GM06990 (cell line): ENCODE measurements around the gene SSTR4.
A peak's percentile ranks its signal among the peaks of the same experiment; 100 is the strongest.

Experiments used
- DNase-seq: peaks from one replicate; pipeline ENCODE4 v3.0.0-alpha.2; 2011; ENCODE audit not compliant: insufficient read length; ENCODE audit errors: extremely low read depth
- H3K27me3 ChIP-seq: replicated peaks from 2 replicates; pipeline ENCODE4 v1.6.0; 2011; ENCODE audit warnings: low read length; ENCODE audit not compliant: control insufficient read depth, insufficient read depth
- H3K36me3 ChIP-seq: 2 replicates; pipeline ENCODE4 v1.5.1; 2011; ENCODE audit warnings: low read length; ENCODE audit not compliant: control insufficient read depth, insufficient read depth
- H3K4me3 ChIP-seq: replicated peaks from 2 replicates; pipeline ENCODE4 v1.5.1; 2011; ENCODE audit warnings: low read depth, mild to moderate bottlenecking, control low read depth, low read length
- TF ChIP-seq, protein P1 (sequence below): IDR thresholded peaks from 2 replicates; pipeline ENCODE4 v1.5.1; 2011; ENCODE audit warnings: low read length, control low read depth, mild to moderate bottlenecking, inconsistent platforms; ENCODE audit not compliant: insufficient read depth, poor library complexity, severe bottlenecking

Gene SSTR4

DNA sequence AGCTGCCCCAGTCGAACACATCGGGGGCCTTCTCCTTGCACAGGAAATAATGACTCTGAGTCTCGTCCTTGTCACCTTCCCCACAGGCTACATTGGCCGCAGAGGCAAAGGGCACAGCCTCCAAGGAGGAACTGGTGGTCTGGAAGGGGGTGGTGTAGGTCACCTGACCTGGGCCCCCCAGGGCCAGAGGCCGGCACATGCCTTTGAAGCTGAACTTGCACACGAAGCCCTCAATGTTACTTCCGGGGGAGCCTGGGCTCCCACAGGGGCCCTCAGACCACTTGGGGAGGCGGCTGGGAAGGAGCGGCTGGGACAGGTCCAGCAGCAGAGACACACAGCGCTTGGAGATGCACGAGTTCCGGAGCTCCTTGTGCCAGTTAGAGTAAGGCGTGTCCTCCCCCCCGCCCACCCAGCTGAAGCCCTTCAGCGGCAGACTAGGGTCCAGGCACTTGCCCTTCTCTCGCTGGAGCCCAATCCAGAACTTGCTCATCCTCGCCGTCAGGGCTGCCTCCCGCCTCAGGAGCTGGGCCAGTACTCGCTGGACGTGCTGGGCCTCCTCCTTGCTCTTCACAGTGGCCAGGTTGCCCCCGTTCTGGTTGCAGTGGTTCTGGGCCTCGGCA lies 50.4 kb downstream of the SSTR4 start:
- no peaks in the 10 kb centered on the region for H3K36me3 ChIP-seq
- no peaks in the 10 kb centered on the region for H3K27me3 ChIP-seq
- peak overlapping the region; percentile 31 for H3K4me3 ChIP-seq
- no peak for DNase-seq
- TF ChIP-seq, protein P1, sequence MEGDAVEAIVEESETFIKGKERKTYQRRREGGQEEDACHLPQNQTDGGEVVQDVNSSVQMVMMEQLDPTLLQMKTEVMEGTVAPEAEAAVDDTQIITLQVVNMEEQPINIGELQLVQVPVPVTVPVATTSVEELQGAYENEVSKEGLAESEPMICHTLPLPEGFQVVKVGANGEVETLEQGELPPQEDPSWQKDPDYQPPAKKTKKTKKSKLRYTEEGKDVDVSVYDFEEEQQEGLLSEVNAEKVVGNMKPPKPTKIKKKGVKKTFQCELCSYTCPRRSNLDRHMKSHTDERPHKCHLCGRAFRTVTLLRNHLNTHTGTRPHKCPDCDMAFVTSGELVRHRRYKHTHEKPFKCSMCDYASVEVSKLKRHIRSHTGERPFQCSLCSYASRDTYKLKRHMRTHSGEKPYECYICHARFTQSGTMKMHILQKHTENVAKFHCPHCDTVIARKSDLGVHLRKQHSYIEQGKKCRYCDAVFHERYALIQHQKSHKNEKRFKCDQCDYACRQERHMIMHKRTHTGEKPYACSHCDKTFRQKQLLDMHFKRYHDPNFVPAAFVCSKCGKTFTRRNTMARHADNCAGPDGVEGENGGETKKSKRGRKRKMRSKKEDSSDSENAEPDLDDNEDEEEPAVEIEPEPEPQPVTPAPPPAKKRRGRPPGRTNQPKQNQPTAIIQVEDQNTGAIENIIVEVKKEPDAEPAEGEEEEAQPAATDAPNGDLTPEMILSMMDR: no peak

DNA sequence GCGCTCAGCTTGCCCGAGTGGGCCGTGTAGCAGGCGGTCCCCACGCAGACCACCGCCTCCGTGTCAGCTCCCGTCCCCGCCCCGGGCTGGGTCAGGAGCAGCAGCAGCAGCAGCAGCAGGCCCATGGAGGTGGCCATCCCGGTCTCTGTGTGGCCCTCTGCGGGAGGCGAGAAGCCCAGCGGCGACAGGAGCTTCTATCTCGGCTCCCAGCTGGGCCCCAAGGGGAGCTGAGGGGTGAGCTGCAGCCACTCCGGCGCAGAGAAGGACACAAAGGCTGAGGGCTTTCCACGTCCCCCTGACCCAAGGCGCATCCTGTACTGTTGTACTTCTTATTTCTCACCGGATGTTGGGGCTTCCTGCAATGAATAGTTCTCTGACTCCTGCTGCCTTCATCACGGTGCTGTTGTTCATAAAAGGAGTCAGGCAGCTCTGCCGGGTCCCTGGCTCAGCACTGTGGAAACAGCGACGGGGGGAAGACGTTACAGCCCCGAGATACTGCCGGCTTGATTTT lies 51.0 kb downstream of the SSTR4 start, which contains the start of gene CD93:
TSS of gene CD93 (minus strand) at position 269 of the 511 bp plus-strand sequence. CDS start at position 137, 132 bp downstream.
- peak; percentile 50 for DNase-seq
- Histone ChIP-seq H3K4me3 (peak within 1 kb of the TSS; percentile 31), H3K36me3 (no peaks in the 10 kb centered on the region), H3K27me3 (no peaks in the 10 kb centered on the region)
- TF ChIP-seq, protein P1: no peak

DNA sequence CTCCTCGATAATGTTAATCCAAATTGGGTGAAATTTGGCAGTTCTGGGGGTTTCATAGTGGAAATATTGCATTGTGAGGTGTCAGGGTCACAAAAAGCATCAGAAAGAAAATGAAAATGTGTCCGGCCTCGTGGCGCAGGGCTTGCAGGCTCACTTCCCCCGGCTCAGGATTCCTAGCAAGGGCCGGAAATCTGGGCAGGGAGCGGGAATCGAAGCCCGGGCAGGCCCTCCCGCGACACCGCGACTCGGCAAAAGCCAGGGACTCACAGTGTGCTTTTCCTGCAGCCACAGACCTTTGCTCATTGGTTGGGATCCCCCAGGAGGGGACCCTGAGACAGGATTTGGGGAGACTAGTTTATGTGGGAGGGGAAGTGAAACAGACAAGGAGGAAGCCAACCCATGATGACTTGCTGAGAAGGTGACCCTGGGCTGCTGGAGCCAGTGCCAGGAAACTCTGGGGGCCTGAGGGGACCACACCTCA lies 51.9 kb downstream of the SSTR4 start:
- no peak for DNase-seq

DNA sequence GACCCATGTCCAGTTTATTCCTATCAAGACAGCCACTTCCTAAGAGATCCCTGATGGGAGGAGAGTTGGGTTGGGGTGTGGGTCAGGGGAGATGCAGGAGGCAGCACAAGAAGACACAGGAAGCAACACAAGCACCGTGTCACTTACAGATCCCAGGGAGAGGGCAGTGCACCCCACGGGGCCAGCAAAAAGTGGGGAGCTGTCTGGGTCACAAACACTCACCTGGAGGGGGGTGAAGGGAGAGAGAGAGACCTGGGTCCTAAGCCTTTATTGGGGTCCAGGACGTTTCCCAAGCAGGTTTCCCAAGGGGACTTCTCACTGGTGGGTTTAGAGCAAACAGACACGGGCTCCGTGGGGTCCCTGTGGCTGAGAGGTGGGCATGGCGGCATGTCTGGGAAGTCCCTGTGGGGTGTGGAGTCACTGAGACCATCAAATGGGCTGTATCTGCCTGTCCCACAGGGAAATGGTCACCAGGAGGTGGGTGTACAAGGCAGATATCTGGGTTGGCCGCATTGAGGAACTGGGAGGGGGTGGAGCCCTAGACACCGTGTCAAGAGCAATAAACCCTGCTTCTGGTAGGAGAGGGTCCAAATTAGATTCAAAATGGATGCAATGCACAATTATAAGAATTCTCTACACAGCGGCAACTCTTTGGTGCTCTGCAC lies 52.6 kb downstream of the SSTR4 start:
- no peak for DNase-seq
- Histone ChIP-seq H3K4me3 (no peak overlapping the region), H3K27me3 (no peaks in the 10 kb centered on the region), H3K36me3 (no peaks in the 10 kb centered on the region)
- TF ChIP-seq, protein P1: no peak

More for the DNA sequence above, 51.9 kb downstream of the SSTR4 start:
- TF ChIP-seq, protein P1: no peak
- Histone ChIP-seq H3K4me3 (no peak overlapping the region), H3K36me3 (no peaks in the 10 kb centered on the region), H3K27me3 (no peaks in the 10 kb centered on the region)
